ENCODE data around the gene CA12.

CA12 gene

GRCh38 chr15:63381301-63382204 lies at the start of gene CA12:
CA12 (minus strand) TSS chr15:63381846; CDS start chr15:63381720, 126 bp downstream.
- no peak for TF ChIP-seq GATA3 (IDR thresholded peaks at IDR 0.05; ENCODE audit: low read depth, low read length)
- TF ChIP-seq GATA2 (IDR thresholded peaks at IDR 0.05; ENCODE audit: low read depth, low read length) = no peak

DNA sequence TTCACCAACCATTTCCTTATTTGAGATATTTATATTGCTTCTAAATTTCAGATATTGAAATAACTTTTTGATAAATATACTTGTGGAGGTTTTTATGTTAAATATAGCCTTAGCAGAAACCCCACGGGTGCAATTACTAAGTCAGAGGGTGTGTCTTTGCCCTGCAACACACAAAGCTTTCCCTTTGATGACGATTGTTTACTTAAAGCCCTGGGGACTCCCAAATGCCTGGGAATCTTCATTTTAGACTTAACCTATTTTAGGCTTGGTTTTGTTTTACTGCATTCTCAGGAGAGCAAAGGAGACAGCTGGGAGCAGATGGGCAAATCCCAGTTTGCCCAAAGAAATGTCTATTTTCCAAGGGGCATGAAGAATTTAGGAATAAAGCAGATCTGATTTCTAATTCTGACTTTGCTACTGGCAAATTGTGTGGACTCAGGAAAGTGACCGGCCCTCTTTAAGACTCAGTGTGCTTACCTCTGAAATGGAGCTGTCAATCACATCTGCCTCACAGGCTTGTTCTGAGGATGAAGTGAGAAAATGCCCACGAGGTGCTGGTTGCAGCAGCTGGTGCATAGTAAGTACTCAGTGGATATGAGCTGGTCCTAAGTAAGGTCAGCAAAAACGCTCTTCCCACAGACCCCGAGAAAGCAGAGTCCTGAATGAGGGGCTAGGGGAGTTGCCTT lies 49.3 kb upstream of the CA12 start:
- TF ChIP-seq GATA3 (IDR thresholded peaks at IDR 0.05; ENCODE audit: low read depth, low read length) = no peak
- TF ChIP-seq GATA2 (IDR thresholded peaks at IDR 0.05; ENCODE audit: low read depth, low read length) = no peak

DNA sequence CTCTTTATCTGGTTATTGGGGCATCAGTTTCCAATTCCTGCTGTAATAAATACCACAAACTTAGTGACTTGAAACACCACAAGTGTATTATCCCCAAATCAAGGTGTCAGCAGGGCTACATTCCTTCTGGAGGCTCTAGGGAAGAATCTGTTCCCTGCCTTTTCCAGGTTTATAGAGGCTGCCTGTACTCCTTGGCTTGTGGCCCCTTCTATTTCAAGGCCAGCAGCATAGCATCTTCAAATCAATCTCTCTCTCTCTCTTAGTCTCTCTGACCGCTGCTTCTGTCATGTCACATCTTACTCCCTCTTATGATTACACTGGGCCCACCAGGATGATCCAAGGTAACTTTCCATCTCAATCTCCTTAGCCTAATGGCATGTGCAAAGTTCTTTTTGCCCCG lies 44.9 kb upstream of the CA12 start:
- TF ChIP-seq GATA2 (IDR thresholded peaks at IDR 0.05; ENCODE audit: low read depth, low read length) = no peak
- no peak for TF ChIP-seq GATA3 (IDR thresholded peaks at IDR 0.05; ENCODE audit: low read depth, low read length)

DNA sequence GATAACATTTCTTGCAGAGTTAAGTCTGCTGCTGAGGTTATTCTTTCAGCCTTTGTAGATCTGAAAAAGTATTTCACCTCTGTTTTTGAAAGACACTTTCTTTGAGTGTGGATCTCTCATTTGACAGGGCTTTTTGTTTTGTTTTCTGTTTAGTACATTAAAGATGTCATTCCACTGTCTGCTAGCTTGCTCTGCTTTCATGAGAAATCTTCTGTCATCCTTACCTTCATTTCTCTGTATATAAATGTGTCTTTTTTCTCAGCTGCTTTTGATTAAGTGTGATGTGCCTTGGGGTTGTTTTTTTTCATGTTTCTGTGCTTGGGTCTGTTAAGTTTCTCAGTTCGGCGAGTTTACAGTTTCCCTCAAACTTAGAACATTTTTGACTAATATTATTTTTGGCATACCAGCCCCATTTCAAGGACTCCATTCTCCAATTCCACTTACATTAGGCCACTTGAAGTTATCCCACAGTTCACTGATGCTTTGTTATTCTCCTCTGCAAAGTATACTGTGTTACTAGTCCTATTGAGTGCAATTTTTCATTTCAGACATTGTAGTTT lies 43.9 kb upstream of the CA12 start:
- TF ChIP-seq GATA3 (IDR thresholded peaks at IDR 0.05; ENCODE audit: low read depth, low read length) (no peak), GATA2 (IDR thresholded peaks at IDR 0.05; ENCODE audit: low read depth, low read length) (no peak)

GRCh38 chr15:63422891-63423590 lies 41.4 kb upstream of the CA12 start:
- TF ChIP-seq GATA2 (IDR thresholded peaks at IDR 0.05; ENCODE audit: low read depth, low read length) (no peak), GATA3 (IDR thresholded peaks at IDR 0.05; ENCODE audit: low read depth, low read length) (no peak)

DNA sequence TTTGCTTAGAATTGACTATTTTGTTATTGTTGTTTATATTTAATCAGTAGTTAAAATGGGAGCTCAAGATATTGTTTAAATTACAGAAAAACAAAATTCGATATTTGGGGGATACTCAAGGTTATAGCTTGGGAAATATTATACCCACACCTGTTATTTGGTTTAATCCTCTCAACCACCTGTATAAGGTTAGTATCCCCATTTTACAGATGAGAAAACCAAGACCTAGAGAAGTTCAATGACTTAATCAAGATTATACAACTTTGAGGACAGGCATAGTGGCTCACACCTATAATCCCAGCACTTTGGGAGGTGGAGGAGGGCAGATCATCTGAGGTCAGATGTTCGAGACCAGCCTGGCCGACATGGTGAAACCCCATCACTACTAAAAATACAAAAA lies 39.8 kb upstream of the CA12 start:
- TF ChIP-seq GATA2 (IDR thresholded peaks at IDR 0.05; ENCODE audit: low read depth, low read length) (no peak), GATA3 (IDR thresholded peaks at IDR 0.05; ENCODE audit: low read depth, low read length) (no peak)

DNA sequence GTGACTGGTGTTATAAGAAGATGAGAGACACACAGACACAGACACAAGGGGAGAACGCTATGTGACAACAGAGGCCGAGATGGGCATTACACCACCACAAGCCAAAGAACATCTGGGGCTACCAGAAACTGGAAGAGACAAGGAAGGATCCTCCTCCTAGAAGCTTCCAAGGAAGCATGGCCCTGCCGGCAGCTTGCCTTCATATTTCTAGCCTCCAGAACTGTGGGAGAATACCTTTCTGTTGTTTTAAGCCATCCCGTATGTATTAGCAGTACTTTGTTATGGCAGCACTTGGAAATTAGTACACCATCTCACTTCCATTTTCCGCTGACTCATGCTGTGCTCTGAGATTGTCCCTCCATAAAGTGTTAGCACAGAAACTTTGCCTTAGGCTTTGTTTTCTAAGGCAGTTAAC lies 38.7 kb upstream of the CA12 start:
- no peak for TF ChIP-seq GATA2 (IDR thresholded peaks at IDR 0.05; ENCODE audit: low read depth, low read length)
- TF ChIP-seq GATA3 (IDR thresholded peaks at IDR 0.05; ENCODE audit: low read depth, low read length) = no peak

DNA sequence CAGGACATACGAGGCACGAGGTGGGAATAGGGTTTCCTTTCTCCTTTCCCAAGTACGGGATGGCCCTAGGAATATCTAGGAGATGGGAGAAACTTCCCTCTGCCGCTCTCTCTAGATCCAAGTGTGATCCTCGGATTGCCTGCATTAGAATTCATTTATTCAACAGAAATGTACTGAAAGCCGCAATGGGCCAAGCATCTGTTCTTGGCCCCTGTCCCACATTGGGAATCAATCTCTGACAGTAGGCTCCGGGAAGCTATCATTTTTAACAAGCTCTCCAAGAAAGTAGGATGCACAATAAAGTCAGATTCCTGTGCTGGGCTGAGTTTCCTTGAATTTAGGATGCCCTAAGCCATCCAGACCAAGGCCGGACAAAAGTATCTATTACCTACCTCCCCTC lies 37.2 kb upstream of the CA12 start:
- TF ChIP-seq GATA3 (IDR thresholded peaks at IDR 0.05; ENCODE audit: low read depth, low read length) (no peak), GATA2 (IDR thresholded peaks at IDR 0.05; ENCODE audit: low read depth, low read length) (no peak)

DNA sequence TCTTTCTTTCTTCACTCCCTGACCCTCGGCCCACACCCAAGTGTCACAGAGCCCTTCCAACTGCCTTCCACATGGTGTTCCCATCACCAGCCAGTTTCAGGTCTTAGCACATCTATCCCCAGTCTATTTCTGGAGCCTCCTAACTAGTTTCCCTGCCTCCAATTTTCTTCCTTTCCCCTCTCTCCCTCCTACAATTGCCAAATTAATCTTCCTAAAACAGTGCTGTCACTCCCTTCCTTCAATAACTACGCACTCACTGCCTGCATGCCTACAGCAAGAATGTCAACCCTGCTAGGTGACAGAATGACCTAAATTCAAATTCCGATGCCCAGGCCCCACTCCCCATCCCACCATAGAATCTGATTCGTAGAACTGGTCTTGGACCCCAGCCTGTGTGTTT lies 36.1 kb upstream of the CA12 start:
- TF ChIP-seq GATA3 (IDR thresholded peaks at IDR 0.05; ENCODE audit: low read depth, low read length) = no peak

- TF ChIP-seq GATA2 (IDR thresholded peaks at IDR 0.05; ENCODE audit: low read depth, low read length) = no peak
- no peak for TF ChIP-seq GATA3 (IDR thresholded peaks at IDR 0.05; ENCODE audit: low read depth, low read length)
These were observed 33.0 kb upstream of the CA12 start for GRCh38 chr15:63414474-63415120.

DNA sequence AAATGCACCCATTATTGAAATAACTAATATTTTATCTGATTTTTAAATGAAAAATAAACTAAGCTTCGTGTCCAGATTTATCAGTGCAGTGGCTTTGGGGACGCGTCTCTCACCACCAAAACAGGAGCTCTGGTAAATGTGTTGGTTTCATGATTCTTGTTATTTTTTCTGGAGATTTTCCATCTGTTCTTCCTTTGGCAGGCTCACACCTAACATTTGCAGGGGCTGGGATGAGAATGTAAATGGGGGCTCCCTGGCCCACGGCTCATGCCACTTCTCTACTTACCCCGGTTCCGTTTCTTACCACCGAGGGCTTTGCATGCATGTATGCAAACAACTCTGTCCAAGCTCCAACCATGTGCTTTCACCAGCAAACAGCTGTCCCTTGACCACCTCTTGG lies 30.9 kb upstream of the CA12 start:
- no peak for TF ChIP-seq GATA3 (IDR thresholded peaks at IDR 0.05; ENCODE audit: low read depth, low read length)
- no peak for TF ChIP-seq GATA2 (IDR thresholded peaks at IDR 0.05; ENCODE audit: low read depth, low read length)

GRCh38 chr15:63411866-63412265 lies 30.2 kb upstream of the CA12 start:
- TF ChIP-seq GATA2 (IDR thresholded peaks at IDR 0.05; ENCODE audit: low read depth, low read length) = no peak

DNA sequence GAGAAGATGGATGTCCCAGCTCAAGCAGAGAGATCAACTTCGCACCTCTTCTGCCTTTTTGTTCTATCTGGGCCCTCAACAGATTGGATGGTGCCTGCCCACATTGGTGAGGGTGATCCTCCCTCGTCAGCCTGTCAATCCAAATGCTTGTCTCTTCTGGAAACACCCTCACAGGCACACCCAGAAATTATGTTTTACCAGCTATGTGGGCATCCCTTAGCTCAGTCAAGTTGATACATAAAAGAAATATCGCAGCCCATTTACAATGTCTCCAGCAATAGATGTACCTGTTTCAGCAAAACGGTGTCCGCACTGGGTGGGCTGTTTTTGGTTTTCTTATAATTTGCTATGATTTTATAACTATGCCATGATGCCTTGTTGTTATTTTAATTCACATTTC lies 27.5 kb upstream of the CA12 start:
- TF ChIP-seq GATA3 (IDR thresholded peaks at IDR 0.05; ENCODE audit: low read depth, low read length) = no peak
- TF ChIP-seq GATA2 (IDR thresholded peaks at IDR 0.05; ENCODE audit: low read depth, low read length) = no peak

GRCh38 chr15:63408524-63408923 lies 26.9 kb upstream of the CA12 start:
- no peak for TF ChIP-seq GATA2 (IDR thresholded peaks at IDR 0.05; ENCODE audit: low read depth, low read length)
- TF ChIP-seq GATA3 (IDR thresholded peaks at IDR 0.05; ENCODE audit: low read depth, low read length) = no peak

Data from SH-SY5Y (cell line).